Measurements from ENCODE around the gene LYRM4. TPM values are rescaled to one million over a fixed set of nuclear protein-coding genes. Genes with fewer than 3 reads are reported as not detected.

Gene LYRM4
- polyA plus RNA-seq, 1 donor from 2014 or later = 29.3 TPM

GRCh38 chr6:5215799-5216198, 45.0 kb downstream of the LYRM4 start:
- no peaks in the 10 kb centered on the region for H3F3A ChIP-seq (ENCODE audit: insufficient read depth, low read length, poor library complexity, severe bottlenecking)
- no peak overlapping the region for H3K27ac ChIP-seq (ENCODE audit: low read length)
- H3K4me3 ChIP-seq (ENCODE audit: low read length) = no peak overlapping the region
- TF ChIP-seq EP300 (conservative IDR thresholded peaks at IDR 0.05; ENCODE audit: poor library complexity, severe bottlenecking) = no peak
- no peak for TF ChIP-seq EZH2 (IDR thresholded peaks at IDR 0.05; ENCODE audit: borderline replicate concordance, insufficient read depth, low read length, poor library complexity, severe bottlenecking)
- TF ChIP-seq MXI1 (conservative IDR thresholded peaks at IDR 0.05; ENCODE audit: poor library complexity, severe bottlenecking) = no peak
- no peak for TF ChIP-seq TAF1 (IDR thresholded peaks at IDR 0.05; ENCODE audit: low read depth)
- TF ChIP-seq CTCF (IDR thresholded peaks at IDR 0.05; ENCODE audit: poor library complexity, severe bottlenecking) = no peak
- TF ChIP-seq SMC3 (conservative IDR thresholded peaks at IDR 0.05; ENCODE audit: poor library complexity) = no peak
- TF ChIP-seq POLR2AphosphoS5 (IDR thresholded peaks at IDR 0.05) = no peak
- no peak for TF ChIP-seq RAD21 (conservative IDR thresholded peaks at IDR 0.05)
- no peak for TF ChIP-seq REST (IDR thresholded peaks at IDR 0.05; ENCODE audit: borderline replicate concordance)
- H3K9me3 ChIP-seq (ENCODE audit: low read length) = no peaks in the 10 kb centered on the region
- no peaks in the 10 kb centered on the region for H3K27me3 ChIP-seq (ENCODE audit: insufficient read depth, low read depth, low read length)
- H3K9me2 ChIP-seq (ENCODE audit: insufficient read depth, low read length) = no peaks in the 10 kb centered on the region
- H3K79me2 ChIP-seq (replicated peaks; ENCODE audit: insufficient read depth, low read length) = no peaks in the 10 kb centered on the region
- no peak overlapping the region for H3K9ac ChIP-seq (ENCODE audit: low read length)
- no peak overlapping the region for H3K4me2 ChIP-seq (ENCODE audit: low read length)
- no peak overlapping the region for H2AFZ ChIP-seq (ENCODE audit: low read depth, low read length)
- no peaks in the 10 kb centered on the region for H3K36me3 ChIP-seq (ENCODE audit: insufficient read depth, low read length)
- H4K20me1 ChIP-seq (ENCODE audit: insufficient read depth) = no peaks in the 10 kb centered on the region

GRCh38 chr6:5215159-5215558, 45.6 kb downstream of the LYRM4 start:
- H3K9me2 ChIP-seq (ENCODE audit: insufficient read depth, low read length) = no peaks in the 10 kb centered on the region
- no peak overlapping the region for H3K9ac ChIP-seq (ENCODE audit: low read length)
- no peaks in the 10 kb centered on the region for H3K36me3 ChIP-seq (ENCODE audit: insufficient read depth, low read length)
- H2AFZ ChIP-seq (ENCODE audit: low read depth, low read length) = no peak overlapping the region
- no peaks in the 10 kb centered on the region for H3F3A ChIP-seq (ENCODE audit: insufficient read depth, low read length, poor library complexity, severe bottlenecking)
- TF ChIP-seq MXI1 (conservative IDR thresholded peaks at IDR 0.05; ENCODE audit: poor library complexity, severe bottlenecking) (no peak), SMC3 (conservative IDR thresholded peaks at IDR 0.05; ENCODE audit: poor library complexity) (no peak), EP300 (conservative IDR thresholded peaks at IDR 0.05; ENCODE audit: poor library complexity, severe bottlenecking) (no peak), POLR2AphosphoS5 (IDR thresholded peaks at IDR 0.05) (no peak), CTCF (IDR thresholded peaks at IDR 0.05; ENCODE audit: poor library complexity, severe bottlenecking) (no peak), TAF1 (IDR thresholded peaks at IDR 0.05; ENCODE audit: low read depth) (no peak), REST (IDR thresholded peaks at IDR 0.05; ENCODE audit: borderline replicate concordance) (no peak), RAD21 (conservative IDR thresholded peaks at IDR 0.05) (no peak), EZH2 (IDR thresholded peaks at IDR 0.05; ENCODE audit: borderline replicate concordance, insufficient read depth, low read length, poor library complexity, severe bottlenecking) (no peak)
- H3K79me2 ChIP-seq (replicated peaks; ENCODE audit: insufficient read depth, low read length) = no peaks in the 10 kb centered on the region
- no peaks in the 10 kb centered on the region for H3K27me3 ChIP-seq (ENCODE audit: insufficient read depth, low read depth, low read length)
- no peaks in the 10 kb centered on the region for H3K9me3 ChIP-seq (ENCODE audit: low read length)
- H3K4me3 ChIP-seq (ENCODE audit: low read length) = no peak overlapping the region
- H3K27ac ChIP-seq (ENCODE audit: low read length) = no peak overlapping the region
- H4K20me1 ChIP-seq (ENCODE audit: insufficient read depth) = no peaks in the 10 kb centered on the region
- no peak overlapping the region for H3K4me2 ChIP-seq (ENCODE audit: low read length)

All from neural cell (in vitro differentiated cells).